NT2/D1 (cell line): ENCODE results near the gene B3GALT5.

Experiments
- SUZ12 ChIP-seq: IDR thresholded peaks from 2 replicates; pipeline ENCODE4 v1.6.1; 2011; ENCODE audit not compliant: insufficient read length, insufficient read depth; ENCODE audit errors: extremely low read depth
- YY1 ChIP-seq: IDR thresholded peaks from 2 replicates; pipeline ENCODE4 v1.6.1; 2011; ENCODE audit not compliant: insufficient read length, insufficient read depth
- ZNF274 ChIP-seq: IDR thresholded peaks from 2 replicates; pipeline ENCODE4 v1.6.1; 2011; ENCODE audit warnings: mild to moderate bottlenecking, low read depth, low read length

DNA sequence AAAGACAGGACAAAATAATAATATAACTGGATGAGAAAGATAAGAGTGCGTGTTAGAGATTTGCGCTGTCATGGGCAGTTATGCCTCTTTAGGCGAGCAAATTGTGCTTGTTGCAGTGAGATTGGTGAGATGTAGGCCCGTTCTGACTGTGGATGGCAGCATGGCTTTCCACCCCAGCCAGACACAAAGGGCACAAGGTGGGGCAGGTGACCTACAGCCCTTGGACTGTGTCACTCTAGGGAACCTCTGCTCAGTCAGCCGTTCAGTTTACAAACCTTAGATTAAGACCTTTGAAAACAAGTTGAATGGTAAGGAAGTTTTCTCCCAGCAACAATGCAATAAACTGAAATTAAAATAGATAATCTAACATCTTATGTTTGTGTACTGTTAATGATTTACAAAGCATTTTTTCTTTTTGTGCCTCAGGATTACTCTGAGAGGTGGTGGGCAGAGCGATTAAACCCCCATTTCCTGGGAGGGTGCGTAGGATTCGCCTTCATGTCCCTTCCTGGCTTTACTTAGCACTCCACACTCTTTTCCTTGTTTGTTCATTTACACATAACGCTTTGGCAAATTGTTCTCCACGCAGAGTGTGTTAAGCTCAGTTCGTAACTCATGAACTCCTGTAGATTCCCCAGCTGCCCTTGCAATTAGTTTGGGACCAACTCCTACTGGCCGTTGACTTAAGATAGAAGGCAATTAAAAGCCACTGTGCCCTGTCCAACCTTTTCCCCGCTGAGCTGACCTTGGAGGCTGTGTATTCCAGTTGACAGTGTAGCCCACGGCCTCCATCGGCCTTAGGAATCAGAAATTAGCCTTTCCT is 74.1 kb downstream of the B3GALT5 start:
- TF ChIP-seq ZNF274 (no peak), YY1 (no peak), SUZ12 (no peak)
